GM19463 (cell line): ENCODE data around the gene PNLDC1.
"Not testable (repeated sequence)": the region's sequence is repeated elsewhere in the genome, so short reads cannot be mapped to it uniquely, and the experiment has no call there.

Source experiments
- ATAC-seq: cut with Tn5 transposase; IDR thresholded peaks from one replicate; pipeline ENCODE4 v1.9.1; 2021; ENCODE audit warnings: mild to moderate bottlenecking, moderate library complexity; ENCODE audit not compliant: unreplicated experiment

PNLDC1 gene

DNA sequence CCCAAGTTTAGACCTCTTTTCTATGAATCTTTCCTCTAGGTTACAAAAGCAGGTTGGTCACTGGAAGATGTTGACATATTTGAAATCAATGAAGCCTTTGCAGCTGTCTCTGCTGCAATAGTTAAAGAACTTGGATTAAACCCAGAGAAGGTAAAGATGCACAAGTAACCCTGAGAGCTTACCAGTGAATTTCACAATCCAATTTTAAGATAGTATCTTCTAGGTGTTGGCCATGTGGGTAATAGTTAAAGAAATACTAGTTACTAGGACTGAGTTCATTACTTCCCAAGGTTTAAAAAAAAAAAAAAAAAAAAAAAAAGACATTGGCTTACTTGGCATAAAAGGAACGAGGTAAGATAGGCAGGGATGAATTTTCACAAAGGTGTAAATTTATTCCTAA lies 21.9 kb upstream of the PNLDC1 start:
- no peak for ATAC-seq

DNA sequence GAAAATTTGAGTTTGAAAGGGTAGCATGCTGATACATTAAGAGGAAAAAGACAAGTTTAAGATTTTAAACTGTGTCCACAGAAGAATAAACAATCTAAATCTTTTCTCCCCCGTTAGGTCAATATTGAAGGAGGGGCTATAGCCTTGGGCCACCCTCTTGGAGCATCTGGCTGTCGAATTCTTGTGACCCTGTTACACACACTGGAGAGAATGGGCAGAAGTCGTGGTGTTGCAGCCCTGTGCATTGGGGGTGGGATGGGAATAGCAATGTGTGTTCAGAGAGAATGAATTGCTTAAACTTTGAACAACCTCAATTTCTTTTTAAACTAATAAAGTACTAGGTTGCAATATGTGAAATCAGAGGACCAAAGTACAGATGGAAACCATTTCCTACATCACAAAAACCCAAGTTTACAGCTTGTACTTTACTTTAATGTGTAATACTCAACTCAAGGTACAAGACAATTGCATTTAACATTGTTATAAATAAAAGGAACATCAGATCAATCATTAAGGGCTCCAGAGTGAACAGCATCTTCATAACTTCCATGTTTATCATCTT lies 21.5 kb upstream of the PNLDC1 start:
- no peak for ATAC-seq

DNA sequence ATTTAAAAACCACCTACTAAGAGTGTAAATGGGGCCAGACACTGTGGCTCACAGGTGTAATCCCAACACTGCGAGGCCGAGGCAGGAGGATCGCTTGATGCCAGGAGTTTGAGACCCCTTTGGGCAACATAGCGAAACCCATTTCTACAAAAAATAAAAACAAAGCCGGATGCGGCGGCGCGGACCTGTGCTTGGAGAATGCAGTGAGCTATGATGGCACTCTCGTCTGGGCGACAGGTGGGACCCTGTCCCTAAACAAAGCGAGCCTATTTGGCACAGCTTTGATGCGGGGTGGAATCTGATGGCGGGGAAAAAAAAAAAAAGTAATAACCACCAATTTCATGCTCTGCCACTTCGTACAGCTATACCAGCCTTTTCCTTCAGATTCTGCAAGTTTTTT lies 11.8 kb upstream of the PNLDC1 start:
- ATAC-seq, result no peak

DNA sequence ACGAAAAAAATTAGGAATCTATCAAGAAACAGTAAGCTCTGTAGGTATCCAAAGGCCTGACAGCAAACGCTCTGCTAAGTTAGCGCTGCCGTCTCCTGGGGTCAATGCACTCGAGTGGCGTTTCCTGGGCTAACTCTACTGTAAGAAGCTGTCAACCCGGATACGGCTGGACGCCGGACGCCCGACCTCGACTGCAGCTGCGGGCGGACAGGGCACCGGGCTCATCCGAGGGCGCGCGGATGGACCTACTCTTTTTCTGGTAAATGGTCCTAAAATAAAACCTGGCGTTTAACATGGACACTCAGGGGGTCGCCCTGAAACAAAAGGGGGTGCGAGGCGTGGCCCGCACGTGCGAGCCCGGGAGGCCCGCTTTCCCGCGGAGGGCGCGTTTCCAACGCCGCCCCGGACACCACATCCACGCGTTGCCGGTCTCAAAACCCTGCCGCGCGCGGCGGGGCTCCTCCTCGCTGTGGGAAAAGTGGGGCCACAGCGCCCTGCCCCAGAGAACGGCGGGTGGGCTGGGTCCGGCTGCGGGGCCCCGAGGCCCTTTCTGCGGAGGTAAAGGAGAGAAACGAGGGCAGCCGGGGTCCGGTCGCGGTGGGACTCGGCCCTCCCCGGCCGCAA lies 11.2 kb upstream of the PNLDC1 start:
- no peak for ATAC-seq

DNA sequence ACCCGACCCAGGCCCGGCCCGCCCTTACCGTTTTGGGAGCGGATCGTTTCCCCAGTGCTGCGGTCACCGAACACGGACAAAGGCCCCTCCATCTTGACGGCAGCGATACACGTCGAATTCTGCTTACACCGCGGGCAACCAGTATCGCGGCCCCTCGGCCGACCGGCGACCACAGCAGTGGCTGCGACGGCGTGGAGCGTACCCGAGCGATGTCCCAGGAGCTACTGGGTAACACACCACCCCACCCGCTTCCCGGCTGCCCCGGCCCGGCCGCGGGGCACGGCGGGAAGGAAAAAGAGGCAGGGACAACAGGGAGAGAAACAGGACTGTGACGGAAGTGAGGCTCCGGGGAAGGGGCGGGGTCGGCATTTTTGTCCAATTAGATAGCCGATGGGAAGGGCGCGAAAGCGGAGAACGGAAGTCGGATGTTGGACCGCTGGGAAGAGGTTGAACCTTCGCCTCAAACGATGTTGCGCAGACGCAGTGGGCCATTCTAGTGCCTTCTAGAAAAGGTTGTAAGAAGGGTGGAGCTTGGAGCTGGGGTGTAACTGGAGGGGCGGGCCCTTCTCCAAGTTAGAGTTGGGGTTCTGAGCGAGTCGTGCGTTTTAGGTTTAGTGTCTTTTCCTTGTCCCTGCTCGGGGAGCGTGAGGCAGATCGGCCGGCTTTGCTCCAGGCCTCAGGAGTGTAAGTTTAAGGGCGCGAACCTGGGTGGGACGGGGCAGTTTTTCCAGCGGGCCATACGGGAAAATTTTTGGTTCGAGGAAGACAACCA lies 10.5 kb upstream of the PNLDC1 start, which contains the start of gene TCP1:
Gene TCP1 (minus strand): TSS at position 226 of the 772 bp plus-strand sequence. CDS start 134 bp downstream, at position 92.
- peak; percentile 66 for ATAC-seq

DNA sequence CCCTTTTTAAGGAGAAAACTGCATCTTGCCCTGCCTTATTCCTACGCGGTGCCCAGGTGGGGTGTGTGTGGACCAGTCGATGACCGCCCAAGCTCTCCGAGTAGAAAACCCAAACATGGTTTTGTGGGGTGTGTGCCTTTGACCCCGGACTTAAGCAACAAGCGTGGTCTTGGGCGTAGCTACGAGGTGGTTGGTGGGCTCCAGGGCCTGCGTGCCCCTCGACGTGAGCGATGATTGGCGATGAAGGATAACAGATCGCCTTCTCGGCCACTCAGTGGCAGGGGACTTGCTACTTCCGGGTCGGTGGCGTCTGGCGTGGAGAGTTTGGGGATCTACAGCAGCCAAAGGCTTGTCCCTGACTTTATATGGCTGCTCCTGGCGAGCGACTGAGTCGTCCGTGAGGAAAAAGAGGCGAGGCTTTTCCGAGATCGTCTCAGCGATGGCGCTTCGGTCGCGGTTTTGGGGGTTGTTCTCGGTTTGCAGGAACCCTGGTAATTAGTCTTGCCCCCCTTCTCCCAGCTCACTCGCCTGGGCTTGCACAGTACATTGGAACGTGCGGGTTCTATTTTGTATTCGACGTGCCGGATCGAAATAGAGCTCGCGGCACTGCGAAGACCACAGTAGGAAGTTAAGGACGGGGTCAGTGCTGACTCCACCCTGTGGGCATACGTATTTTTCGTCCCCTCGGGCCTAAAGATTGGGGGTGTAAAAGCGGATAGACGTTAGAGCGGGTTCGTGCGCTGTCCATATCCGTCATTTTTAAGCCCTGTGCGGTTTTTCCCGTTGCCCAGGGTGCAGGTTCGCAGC lies 9.7 kb upstream of the PNLDC1 start, which contains the start of gene MRPL18:
Gene MRPL18 (plus strand): TSS at position 319 of the 807 bp plus-strand sequence. CDS start 121 bp downstream, at position 440.
- ATAC-seq, result peak; percentile 77

DNA sequence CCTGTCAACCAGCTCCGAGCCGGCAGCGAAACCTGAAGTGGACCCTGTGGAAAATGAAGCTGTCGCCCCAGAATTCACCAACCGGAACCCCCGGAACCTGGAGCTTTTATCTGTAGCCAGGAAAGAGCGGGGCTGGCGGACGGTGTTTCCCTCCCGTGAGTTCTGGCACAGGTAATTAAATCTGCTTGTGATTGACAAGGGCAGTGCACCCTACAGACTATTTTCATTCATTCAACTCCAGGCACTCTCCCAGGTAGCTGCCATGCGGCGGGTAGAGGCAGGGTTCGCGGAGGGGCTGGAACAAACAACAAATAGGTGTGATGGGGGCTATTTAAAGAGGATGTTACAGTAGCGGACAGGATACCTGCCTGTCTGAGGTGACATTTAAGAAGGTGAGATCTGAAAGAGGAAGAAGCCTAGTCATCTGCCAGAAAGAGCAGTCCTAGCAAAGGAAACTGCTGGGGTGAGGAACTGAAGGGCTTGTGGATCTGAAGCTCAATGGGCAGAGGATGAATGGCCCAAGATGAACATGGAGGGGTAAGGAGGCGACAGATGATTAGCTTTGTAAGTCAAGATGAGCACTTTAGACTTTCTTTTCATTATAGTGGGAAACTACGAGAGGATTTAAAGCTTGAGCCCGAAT lies 9.0 kb upstream of the PNLDC1 start:
- ATAC-seq, result no peak

DNA sequence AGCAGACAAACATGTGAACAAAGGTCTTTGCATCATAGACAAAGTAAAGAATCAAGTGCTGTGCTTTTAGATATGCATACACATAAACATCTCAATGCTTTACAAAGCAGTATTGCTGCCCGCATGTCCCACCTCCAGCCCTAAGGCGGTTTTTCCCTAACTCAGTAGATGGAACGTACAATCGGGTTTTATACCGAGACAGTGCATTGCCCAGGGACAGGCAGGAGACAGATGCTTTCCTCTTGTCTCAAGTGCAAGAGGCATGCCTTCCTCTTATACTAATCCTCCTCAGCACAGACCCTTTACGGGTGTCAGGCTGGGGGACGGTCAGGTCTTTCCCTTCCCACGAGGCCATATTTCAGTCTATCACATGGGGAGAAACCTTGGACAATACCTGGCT lies 5.1 kb upstream of the PNLDC1 start:
- ATAC-seq, result not testable (repeated sequence)

DNA sequence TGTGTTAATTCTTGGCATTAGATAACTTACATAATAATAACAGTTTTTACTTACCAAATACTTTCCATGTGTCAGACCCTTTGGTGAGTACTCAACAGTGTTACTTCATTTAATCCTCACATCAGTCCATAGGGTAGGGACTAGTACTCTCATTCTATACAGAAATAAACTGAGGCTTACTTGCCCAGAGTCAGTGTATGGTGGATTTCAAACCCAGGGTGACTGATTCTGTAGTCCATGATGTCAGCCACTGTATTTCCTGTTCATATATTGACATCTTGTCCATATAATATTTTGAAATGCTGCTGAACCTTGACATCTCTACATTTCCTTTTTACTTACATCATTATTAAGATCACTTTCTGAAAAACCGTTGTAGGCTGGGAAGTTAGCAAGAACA lies 2.5 kb upstream of the PNLDC1 start:
- no peak for ATAC-seq

DNA sequence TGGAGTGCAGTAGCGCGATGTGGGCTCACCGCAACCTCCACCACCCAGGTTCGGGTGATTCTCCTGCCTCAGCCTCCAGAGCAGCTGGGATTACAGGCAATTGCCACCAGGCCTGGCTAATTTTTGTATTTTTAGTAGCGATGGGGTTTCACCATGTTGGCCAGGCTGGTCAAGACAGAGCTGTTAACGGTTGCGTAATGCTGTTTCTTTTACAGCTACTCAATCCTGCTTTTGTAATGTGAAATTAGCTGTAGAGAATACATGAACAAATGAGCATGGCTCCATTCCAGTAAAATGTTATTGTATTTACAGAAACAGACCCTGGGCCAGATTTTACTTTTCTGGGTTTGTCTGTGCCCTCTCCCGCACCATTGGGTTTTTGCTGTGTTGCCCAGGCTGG lies 1.9 kb downstream of the PNLDC1 start:
- ATAC-seq, result no peak

DNA sequence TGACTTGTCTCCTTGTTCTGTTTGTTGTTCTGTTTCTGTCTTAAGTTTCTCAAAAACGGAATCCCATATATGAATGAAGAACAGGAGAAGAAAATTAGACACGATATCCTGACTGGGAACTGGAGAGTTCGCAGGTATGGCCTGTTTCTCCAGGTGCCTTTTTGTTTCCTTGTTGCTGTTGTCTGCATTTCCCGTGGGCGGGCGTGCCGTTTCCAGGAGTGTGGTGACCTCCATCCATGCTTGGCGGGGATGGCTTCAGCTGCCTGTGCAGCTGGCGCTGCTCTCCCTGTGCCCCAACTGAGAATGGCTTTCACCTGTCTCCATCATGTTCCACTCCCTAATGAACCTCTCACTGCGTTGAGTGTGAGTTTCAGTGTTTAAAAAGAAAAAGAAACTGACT lies 4.4 kb downstream of the PNLDC1 start:
- ATAC-seq, result no peak

DNA sequence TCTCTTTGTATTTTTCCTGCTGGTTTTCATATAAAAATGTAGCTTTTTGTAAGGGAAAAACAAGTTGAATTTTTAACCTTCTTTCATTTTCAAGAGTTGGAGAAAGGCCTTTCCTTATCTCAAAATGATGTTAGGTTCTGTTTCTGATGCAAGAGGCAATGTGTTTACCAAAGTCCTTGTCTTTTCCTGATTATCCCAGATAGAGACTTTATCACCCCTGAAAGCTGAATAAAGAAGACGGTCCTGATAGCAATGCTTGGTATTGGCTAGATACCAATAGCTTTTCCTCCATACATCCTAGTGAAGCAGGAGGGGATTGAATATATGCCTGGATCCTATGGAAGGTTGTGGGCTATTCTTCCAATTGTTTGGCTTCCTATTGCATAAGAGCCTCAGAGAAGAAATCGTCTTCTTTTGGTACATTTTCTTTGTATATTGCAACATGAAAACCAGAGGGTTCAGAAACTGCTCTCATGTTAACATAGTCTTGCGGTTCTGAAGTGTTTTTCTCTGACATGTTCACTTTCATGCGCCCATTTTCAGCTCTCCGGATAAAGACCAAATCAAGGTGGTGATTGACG lies 5.5 kb downstream of the PNLDC1 start:
- ATAC-seq, result no peak

DNA sequence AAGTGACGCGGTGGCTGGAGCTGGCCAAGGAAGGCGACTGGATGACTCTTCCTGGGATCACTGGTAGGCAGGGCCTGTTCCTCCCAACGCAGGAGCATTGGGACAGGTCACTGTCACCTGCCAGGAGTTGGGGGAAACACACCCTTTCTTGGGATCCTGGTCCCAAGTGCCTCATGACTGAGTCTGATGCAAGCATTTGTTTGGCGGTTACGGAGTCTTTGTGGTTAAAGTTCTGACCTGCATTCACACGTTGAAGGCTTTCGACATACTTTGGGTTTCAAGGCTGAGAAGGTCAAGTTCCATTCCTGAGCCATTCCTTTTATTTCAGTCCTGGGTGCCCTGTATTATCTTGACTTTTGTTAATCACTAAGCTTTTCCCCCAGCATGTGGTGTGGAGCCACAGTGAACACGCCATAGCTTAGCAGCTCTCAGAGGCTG lies 6.0 kb downstream of the PNLDC1 start:
- ATAC-seq, result no peak

DNA sequence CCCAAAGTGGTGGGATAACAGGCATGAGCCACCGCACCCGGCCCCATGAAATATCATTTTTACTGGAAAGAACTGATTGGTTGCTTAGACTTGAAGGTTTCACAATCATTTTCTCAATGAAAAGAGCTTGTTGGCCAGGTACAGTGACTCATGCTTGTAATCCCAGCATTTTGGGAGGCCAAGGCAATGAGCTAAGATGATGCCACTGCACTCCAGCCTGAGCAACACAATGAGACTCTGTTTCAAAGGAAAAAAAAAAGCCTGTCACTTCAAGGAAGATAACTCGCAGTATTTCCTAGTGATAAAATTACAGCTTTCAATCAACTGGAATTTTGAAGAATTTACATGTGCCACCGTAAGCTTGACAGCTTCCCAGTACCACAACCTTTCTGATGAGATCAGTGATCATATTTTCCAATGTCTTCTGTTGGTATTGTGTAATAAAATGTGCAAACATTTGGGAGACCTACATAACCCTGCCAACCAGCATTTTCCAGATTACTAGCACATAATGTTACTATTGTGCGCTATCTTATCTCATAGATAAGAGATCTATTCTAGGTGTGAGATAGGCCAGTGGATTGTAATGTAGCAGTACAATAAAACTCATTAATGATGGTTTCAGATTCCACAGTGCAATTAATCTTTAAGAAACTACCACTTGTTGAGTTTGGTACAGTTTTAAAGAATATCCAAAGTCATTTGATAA lies 7.2 kb downstream of the PNLDC1 start:
- ATAC-seq, result no peak

DNA sequence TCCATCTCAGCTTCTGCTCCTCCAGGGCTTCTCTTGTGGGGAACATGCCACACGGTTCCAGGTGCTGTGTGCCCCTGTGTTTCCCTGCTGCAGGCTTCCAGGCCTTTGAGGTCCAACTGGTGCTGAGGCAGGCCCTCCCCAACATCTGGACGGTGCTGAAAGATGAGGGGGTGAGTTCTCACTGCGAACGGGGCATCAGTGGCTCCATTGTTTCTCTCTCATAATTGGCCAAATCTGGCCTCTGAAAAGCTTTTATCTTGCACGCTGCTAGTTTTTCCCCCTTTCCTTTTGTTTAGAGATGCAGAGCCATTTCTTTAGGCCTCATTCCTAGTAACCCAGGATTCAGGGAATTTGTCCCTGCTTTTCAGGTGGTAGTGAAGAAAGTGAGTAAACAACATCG lies 8.6 kb downstream of the PNLDC1 start:
- ATAC-seq, result no peak

DNA sequence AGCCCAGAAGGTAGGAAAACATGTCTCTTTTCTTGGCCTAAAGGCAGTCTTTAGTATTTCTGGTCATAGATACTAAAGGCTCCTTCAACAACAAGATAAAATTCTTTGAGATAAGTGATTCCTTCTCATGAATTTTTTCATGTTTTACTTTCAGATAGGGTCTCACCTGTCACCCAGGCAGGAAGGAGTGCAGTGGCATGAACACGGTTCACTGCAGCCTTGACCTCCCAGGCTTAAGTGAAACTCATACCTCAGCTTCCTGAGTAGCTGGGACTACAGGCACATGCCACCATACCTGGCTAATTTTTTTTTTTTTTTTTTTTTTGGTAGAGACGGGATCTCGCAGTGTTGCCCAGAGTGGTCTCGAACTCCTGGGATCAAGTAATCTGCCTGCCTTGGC lies 9.1 kb downstream of the PNLDC1 start:
- no peak for ATAC-seq

DNA sequence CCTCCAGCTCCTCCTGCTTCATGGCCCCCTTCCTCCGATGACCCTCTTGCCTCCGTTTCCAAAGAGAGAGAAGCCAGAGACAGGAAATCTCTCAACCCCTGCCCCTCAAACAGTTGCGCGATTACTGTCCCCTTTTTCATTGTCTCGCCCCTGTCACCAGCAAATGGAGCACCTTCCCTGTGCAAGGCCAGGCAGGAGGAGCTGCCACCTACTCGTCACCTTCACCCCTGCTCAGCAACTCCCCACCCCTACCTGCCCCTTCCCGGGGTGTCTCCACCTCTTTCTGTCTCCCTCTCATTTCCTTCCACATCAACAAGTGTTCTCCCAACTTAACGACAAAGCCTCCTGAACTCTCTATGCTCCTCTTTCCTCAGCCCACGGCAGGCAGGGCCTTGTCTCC lies 13.7 kb downstream of the PNLDC1 start:
- no peak for ATAC-seq

DNA sequence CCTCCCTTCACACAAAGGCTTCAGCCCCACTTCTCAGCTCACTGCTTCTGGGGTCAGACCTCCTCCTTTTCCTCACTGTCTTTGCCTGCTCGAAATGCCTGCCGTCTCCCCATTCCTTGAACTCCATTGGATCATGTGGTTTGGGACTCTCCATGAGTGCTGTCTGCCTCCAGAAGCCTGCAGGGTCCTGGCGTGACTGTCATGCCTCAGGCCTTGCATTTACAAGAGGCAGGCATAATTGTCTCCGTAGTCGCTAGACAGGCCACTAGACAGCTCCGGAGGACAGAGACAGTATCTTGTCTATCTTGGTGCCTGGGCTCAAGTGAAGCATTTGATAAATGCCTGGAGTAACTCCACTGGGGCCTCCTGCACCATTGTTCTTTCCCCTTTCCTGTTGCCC lies 15.3 kb downstream of the PNLDC1 start:
- ATAC-seq, result no peak

DNA sequence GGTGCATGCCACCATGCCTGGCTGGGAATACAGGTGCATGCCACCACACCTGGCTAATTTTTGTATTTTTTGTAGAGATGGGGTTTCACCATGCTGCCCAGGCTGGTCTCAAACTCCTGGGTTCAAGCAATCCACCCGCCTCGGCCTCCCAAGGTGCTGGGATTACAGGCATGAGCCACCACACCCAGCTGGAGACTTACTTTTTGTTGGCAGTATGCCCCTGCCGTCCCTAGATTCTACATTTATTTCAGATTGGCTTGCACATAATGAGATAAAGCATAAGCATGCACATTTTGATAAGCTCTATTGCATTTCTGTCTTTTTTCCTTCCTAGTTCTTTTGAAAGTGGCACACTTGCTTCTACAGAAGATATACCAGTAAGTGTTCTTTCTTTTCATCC lies 16.7 kb downstream of the PNLDC1 start:
- not testable (repeated sequence) for ATAC-seq
